HL-60 (cell line): ENCODE measurements around the gene SERPINB11.

ENCODE experiments used
- DNase-seq, 2 experiments: peaks; one replicate each; pipeline ENCODE4 v3.0.0-alpha.2; 2010 to 2020; ENCODE audit warnings: low read depth in 1 of 2, low spot score in 1 of 2
- H3K27ac ChIP-seq: fragments of 250-450 bp; sonication (Bioruptor Pico); replicated peaks from 2 replicates; pipeline ENCODE4 v1.5.1; 2020; ENCODE audit warnings: mild to moderate bottlenecking, moderate library complexity
- H3K27me3 ChIP-seq: fragments of 250-450 bp; sonication (Bioruptor Pico); 2 replicates; pipeline ENCODE4 v1.5.1; 2021; ENCODE audit warnings: mild to moderate bottlenecking, moderate library complexity; ENCODE audit not compliant: insufficient read depth, poor library complexity, severe bottlenecking
- H3K4me3 ChIP-seq: replicated peaks from 2 replicates; pipeline ENCODE4 v1.5.1; 2011; ENCODE audit warnings: mild to moderate bottlenecking, control low read depth, low read length; ENCODE audit not compliant: insufficient read depth
- GABPA ChIP-seq: IDR thresholded peaks from 2 replicates; pipeline ENCODE4 v1.6.1; 2012; ENCODE audit warnings: low read depth
- POLR2AphosphoS5 ChIP-seq: IDR thresholded peaks from 2 replicates; pipeline ENCODE4 v1.6.1; 2012; ENCODE audit warnings: low read depth
- SPI1 ChIP-seq: IDR thresholded peaks from 2 replicates; pipeline ENCODE4 v1.6.1; 2012; ENCODE audit warnings: low read depth, mild to moderate bottlenecking, borderline replicate concordance
- TF ChIP-seq, protein P1 (sequence below): IDR thresholded peaks from 2 replicates; pipeline ENCODE4 v1.6.1; 2012; ENCODE audit warnings: low read depth; ENCODE audit not compliant: insufficient replicate concordance
- TF ChIP-seq, protein P2 (sequence below): IDR thresholded peaks from one replicate; pipeline ENCODE4 v1.5.1; 2011; ENCODE audit warnings: low read length, control low read depth, inconsistent platforms; ENCODE audit not compliant: insufficient read depth

SERPINB11 gene

DNA sequence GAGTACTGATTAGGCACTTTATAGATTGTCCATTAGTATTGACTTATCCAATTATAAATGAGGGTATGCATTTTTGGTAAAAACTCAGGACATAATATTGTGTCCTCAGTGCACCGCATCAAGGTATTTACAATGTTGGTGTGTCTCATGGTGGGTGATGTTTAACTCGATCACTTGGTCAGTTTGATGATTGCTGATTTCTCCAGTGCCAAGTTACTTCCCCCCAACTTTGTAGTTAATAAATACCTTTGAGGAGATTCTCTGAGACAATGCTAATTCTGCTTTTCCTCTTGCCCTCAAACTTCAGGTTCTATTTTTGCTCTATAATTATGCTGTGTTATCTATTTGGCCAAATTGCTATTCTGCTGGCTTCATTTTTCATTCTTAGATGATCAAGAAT lies 44.2 kb downstream of the SERPINB11 start:
- H3K4me3 ChIP-seq: no peak overlapping the region
- no peaks in the 10 kb centered on the region for H3K27me3 ChIP-seq
- TF ChIP-seq, protein P1, sequence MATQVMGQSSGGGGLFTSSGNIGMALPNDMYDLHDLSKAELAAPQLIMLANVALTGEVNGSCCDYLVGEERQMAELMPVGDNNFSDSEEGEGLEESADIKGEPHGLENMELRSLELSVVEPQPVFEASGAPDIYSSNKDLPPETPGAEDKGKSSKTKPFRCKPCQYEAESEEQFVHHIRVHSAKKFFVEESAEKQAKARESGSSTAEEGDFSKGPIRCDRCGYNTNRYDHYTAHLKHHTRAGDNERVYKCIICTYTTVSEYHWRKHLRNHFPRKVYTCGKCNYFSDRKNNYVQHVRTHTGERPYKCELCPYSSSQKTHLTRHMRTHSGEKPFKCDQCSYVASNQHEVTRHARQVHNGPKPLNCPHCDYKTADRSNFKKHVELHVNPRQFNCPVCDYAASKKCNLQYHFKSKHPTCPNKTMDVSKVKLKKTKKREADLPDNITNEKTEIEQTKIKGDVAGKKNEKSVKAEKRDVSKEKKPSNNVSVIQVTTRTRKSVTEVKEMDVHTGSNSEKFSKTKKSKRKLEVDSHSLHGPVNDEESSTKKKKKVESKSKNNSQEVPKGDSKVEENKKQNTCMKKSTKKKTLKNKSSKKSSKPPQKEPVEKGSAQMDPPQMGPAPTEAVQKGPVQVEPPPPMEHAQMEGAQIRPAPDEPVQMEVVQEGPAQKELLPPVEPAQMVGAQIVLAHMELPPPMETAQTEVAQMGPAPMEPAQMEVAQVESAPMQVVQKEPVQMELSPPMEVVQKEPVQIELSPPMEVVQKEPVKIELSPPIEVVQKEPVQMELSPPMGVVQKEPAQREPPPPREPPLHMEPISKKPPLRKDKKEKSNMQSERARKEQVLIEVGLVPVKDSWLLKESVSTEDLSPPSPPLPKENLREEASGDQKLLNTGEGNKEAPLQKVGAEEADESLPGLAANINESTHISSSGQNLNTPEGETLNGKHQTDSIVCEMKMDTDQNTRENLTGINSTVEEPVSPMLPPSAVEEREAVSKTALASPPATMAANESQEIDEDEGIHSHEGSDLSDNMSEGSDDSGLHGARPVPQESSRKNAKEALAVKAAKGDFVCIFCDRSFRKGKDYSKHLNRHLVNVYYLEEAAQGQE: no peak
- TF ChIP-seq SPI1 (no peak), GABPA (no peak), POLR2AphosphoS5 (no peak)
- TF ChIP-seq, protein P2, sequence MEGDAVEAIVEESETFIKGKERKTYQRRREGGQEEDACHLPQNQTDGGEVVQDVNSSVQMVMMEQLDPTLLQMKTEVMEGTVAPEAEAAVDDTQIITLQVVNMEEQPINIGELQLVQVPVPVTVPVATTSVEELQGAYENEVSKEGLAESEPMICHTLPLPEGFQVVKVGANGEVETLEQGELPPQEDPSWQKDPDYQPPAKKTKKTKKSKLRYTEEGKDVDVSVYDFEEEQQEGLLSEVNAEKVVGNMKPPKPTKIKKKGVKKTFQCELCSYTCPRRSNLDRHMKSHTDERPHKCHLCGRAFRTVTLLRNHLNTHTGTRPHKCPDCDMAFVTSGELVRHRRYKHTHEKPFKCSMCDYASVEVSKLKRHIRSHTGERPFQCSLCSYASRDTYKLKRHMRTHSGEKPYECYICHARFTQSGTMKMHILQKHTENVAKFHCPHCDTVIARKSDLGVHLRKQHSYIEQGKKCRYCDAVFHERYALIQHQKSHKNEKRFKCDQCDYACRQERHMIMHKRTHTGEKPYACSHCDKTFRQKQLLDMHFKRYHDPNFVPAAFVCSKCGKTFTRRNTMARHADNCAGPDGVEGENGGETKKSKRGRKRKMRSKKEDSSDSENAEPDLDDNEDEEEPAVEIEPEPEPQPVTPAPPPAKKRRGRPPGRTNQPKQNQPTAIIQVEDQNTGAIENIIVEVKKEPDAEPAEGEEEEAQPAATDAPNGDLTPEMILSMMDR: no peak

DNA sequence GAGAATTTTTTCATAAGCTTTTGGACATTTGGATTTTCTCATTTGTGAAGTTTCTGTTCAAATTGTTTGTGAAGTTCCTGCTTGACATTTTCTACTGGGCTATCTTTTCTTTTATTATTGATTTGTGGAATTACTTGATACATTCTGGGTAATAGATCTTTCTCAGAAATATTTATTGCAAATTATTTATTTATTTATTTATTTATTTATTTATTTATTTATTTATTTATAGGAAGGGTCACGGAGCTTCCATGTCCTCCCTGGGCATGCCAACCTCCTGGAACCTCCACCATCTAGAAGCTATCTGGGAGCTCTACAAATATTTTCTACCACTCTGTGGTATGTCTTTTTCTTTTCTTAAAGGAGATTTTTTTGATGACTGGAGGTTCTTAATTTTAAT lies 46.7 kb downstream of the SERPINB11 start:
- no peak for DNase-seq
- H3K27ac ChIP-seq: no peak overlapping the region
- H3K27me3 ChIP-seq: no peaks in the 10 kb centered on the region
- H3K4me3 ChIP-seq: no peak overlapping the region
- TF ChIP-seq, protein P1: no peak
- no peak for TF ChIP-seq GABPA
- no peak for TF ChIP-seq POLR2AphosphoS5
- TF ChIP-seq, protein P2: no peak
- no peak for TF ChIP-seq SPI1

More for the DNA sequence above, 44.2 kb downstream of the SERPINB11 start:
- no peak for DNase-seq
- no peak overlapping the region for H3K27ac ChIP-seq

DNA sequence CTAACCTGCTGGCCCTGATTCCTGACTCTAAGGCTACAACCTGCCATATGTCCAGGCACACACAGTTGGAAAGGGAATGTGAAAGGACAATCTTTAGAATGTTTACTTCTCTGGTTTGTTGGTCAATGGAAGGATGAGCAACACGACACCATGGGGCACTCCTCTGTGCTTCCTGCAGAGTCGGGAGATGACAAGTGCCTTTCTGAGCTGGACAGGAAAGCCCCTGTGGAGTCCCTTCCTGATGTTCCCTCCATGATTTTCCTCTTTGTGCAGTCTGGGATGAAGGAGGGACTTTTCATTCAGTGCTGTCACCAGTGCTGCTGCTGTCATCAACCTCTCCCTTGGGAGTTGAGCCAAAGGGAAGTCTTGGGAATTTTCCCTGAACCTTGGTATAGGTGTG lies 49.9 kb downstream of the SERPINB11 start:
- no peaks in the 10 kb centered on the region for H3K27me3 ChIP-seq
- TF ChIP-seq POLR2AphosphoS5: no peak
- TF ChIP-seq GABPA: no peak
- TF ChIP-seq SPI1: no peak
- TF ChIP-seq, protein P2: no peak
- TF ChIP-seq, protein P1: no peak
- no peak for DNase-seq
- no peak overlapping the region for H3K4me3 ChIP-seq
- no peak overlapping the region for H3K27ac ChIP-seq
